Measurements from ENCODE around the gene UAP1L1. TPM values are rescaled to one million over a fixed set of nuclear protein-coding genes. Genes with fewer than 3 reads are reported as not detected.

UAP1L1 gene
- total RNA-seq, 1 experiment from 2014 or later: 6.6 TPM

DNA sequence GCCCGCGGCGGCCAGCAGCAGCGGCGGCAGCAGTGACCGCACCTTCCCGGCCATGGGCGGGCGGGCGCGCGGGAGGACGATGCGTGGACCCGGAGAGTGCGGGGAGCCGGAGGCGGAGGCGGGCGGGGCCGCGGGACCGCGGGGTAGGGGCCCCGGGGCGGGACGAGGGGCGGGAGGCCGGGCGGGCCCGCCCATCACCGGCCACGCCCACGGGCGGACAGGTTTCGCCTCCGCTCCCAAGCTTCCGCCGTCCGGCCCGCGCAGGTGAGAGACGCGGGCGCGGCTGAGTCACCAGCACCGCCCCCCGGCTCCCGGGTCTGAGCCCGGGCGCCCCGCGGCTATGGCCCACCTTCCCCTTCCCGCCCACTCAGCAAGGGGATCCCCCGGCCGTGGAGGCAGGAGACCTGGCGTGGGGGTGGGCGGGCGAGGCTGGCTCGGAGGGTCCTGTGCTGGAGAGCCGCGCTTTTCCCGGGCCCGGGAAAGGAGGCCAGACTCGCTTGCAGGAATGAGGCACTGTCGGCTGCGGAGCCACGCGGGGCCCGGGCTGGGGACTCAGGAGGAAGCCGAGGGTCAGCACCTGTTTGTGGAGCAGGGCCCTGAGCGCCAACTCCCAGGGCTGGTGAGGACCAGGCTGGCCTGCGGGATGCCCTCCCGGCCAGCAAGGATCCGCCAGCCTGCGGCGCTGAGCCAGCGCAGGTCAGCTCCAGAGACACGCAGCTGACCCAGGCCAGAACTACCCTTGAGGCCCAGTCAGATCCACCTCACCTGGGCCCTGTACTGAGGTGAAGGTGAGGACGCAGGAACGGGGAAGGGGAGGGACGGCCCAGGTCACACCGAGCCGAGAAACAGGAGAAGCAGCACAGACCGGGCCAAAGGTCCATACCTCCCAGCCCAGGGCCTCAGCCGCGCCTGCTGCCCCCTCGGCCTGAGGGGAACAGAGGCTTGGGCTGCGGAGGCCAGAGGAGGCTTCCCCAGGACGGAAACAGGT is 23.1 kb upstream of the UAP1L1 start, which contains the start of gene ENTPD2:
ENTPD2 (minus strand) TSS at position 118 of the 988 bp plus-strand sequence; CDS start at position 54, 64 bp downstream.
- whole genome bisulfite sequencing (ENCODE audit: extremely low coverage, insufficient read length, low lambda C conversion rate): no CpG with 5 or more reads among the region's 90 CpGs
- H2BK20ac ChIP-seq (ENCODE audit: low read depth, low read length, poor library complexity, severe bottlenecking): no peak within 1 kb of the TSS
- H4K91ac ChIP-seq (ENCODE audit: insufficient read length, low read depth, low read length): no peak within 1 kb of the TSS
- TF ChIP-seq, protein P1, sequence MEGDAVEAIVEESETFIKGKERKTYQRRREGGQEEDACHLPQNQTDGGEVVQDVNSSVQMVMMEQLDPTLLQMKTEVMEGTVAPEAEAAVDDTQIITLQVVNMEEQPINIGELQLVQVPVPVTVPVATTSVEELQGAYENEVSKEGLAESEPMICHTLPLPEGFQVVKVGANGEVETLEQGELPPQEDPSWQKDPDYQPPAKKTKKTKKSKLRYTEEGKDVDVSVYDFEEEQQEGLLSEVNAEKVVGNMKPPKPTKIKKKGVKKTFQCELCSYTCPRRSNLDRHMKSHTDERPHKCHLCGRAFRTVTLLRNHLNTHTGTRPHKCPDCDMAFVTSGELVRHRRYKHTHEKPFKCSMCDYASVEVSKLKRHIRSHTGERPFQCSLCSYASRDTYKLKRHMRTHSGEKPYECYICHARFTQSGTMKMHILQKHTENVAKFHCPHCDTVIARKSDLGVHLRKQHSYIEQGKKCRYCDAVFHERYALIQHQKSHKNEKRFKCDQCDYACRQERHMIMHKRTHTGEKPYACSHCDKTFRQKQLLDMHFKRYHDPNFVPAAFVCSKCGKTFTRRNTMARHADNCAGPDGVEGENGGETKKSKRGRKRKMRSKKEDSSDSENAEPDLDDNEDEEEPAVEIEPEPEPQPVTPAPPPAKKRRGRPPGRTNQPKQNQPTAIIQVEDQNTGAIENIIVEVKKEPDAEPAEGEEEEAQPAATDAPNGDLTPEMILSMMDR (conservative IDR thresholded peaks at IDR 0.05): no peak
- H4K5ac ChIP-seq (ENCODE audit: insufficient read length, low read depth, low read length): no peak within 1 kb of the TSS
- no peak within 1 kb of the TSS for H2BK5ac ChIP-seq (ENCODE audit: insufficient read length, low read length)
- DNase-seq: peak; percentile 71
- H3K4me1 ChIP-seq (ENCODE audit: insufficient read depth, low read length): no peaks in the 10 kb centered on the region
- H2BK120ac ChIP-seq (ENCODE audit: low read depth, low read length, poor library complexity, severe bottlenecking): no peak within 1 kb of the TSS
- H3T11ph ChIP-seq (ENCODE audit: low read length): no peak within 1 kb of the TSS
- H3K79me2 ChIP-seq (ENCODE audit: insufficient read depth, low read length): no peaks in the 10 kb centered on the region
- no peak within 1 kb of the TSS for H3K23ac ChIP-seq (ENCODE audit: insufficient read length, low read depth, low read length)
- Mint-ChIP-seq H3K4me1 (peaks cover 2 to 11% of the 10 kb centered on the region in 2 experiments), H3K4me3 (peak within 1 kb of the TSS; percentile 25 to 64), H3K27me3 (ENCODE audit: low read depth) (peaks cover 71% of the 10 kb centered on the region), H3K9me3 (no peaks in the 10 kb centered on the region), H3K36me3 (ENCODE audit: insufficient read depth in 1 of 3, low read depth in 3 of 3) (no peaks in the 10 kb centered on the region), H3K27ac (no peak within 1 kb of the TSS; a peak in 1 of 7 replicates)
- no peak within 1 kb of the TSS for H3K56ac ChIP-seq (ENCODE audit: insufficient read length, low read depth, low read length)
- H3K18ac ChIP-seq (ENCODE audit: insufficient read length, low read depth, low read length): no peak within 1 kb of the TSS
- peak within 1 kb of the TSS; percentile 49 for H3K4me2 ChIP-seq (ENCODE audit: insufficient read depth, insufficient read length, low read length)
- peaks cover 2% of the 10 kb centered on the region; the same call in 1 of the 2 replicates for H3K27me3 ChIP-seq (ENCODE audit: insufficient read depth, low read length)
- no peak within 1 kb of the TSS for H3K9ac ChIP-seq (ENCODE audit: extremely low read depth, insufficient read length, low read length)
- H3K27ac ChIP-seq (ENCODE audit: insufficient read length, low read depth, low read length): no peak within 1 kb of the TSS
- no peak within 1 kb of the TSS for H3K4ac ChIP-seq (ENCODE audit: low read depth, low read length)
- H2AK5ac ChIP-seq (ENCODE audit: insufficient read length, low read length): no peak within 1 kb of the TSS
- no peaks in the 10 kb centered on the region for H4K20me1 ChIP-seq (ENCODE audit: control insufficient read depth, insufficient read depth, insufficient read length)
- H4K8ac ChIP-seq (replicated peaks; ENCODE audit: insufficient read length, low read depth, low read length): no peak within 1 kb of the TSS
- H2BK12ac ChIP-seq (ENCODE audit: insufficient read length, low read depth, low read length): no peak within 1 kb of the TSS
- no peak within 1 kb of the TSS; the same call in 1 of the 2 replicates for H3K14ac ChIP-seq (ENCODE audit: insufficient read depth, low read length)
- H2BK15ac ChIP-seq (ENCODE audit: low read depth, low read length): no peak within 1 kb of the TSS
- H3K79me1 ChIP-seq (ENCODE audit: insufficient read depth, low read depth, low read length, poor library complexity, severe bottlenecking): no peaks in the 10 kb centered on the region
- H3K23me2 ChIP-seq (ENCODE audit: insufficient read length, low read depth, low read length, poor library complexity, severe bottlenecking): peaks cover 6% of the 10 kb centered on the region
- H2AFZ ChIP-seq (ENCODE audit: low read length): no peak within 1 kb of the TSS
- no peaks in the 10 kb centered on the region for H3K9me3 ChIP-seq (ENCODE audit: control insufficient read depth, low read depth, low read length)

Data from H9 (cell line).